Mesenteric fat pad (tissue), 1 donor: ENCODE results near the gene TLE3. TPM values are rescaled to one million over a fixed set of nuclear protein-coding genes. Genes with fewer than 3 reads are reported as not detected.
A peak's percentile ranks its signal among the peaks of the same experiment; 100 is the strongest.

Experiments used
- DNase-seq: peaks from one replicate; pipeline ENCODE4 v3.0.0-alpha.2; 2020; ENCODE audit warnings: low spot score
- total RNA-seq: library from RNA; stranded (reverse); fragmentation: NEBNext Ultra II Directional; extraction: Animal tissue kit (Norgen Biotek cat#: 25700); gene quantifications from one replicate; pipeline ENCODE4 v1.2.1, GENCODE V29; 2021
- donor health status: DM: yes; HTN: yes; CAD: no.

The TLE3 gene
- total RNA-seq, 1 donor from 2014 or later: 52.5 TPM

DNA sequence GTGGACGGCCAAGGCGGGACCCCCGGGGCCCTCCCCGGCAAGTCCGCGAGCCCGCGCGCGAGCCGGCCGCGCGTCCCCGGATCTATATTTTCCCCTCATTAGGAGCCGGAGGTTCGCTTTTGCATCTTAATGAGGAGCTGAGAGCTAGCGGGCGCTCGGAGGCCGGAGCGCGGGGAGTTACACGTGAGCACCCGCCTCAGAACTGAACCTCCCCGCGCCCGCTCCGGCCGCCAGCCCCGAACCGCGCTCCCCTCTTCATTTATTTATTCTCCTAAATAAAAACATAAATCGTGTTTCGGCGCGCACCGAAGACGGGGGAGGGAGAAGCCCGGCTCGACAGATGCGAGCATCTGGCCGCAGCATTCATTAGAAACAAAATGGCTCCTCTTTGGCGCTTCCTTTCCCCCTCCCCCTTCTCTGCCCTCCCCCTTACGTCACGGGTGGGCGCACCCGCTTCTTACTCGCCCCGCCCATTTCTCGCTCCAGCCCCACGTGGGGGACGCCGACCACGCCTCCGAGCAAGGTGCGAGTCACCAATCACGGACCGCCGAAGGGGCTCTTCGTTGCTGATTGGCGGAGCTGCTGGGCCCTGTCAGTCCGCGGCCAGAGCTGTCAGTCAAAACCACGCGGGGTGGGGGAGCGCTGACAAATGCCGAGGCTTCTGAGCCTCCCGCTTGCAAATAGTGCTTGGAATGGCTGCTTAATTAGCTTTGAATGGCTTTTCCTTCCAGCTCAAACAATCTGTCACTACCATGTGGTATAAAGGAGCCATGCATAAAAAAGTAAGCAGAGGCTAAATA, 1.6 kb upstream of the TLE3 start:
- peak; percentile 100 for DNase-seq

DNA sequence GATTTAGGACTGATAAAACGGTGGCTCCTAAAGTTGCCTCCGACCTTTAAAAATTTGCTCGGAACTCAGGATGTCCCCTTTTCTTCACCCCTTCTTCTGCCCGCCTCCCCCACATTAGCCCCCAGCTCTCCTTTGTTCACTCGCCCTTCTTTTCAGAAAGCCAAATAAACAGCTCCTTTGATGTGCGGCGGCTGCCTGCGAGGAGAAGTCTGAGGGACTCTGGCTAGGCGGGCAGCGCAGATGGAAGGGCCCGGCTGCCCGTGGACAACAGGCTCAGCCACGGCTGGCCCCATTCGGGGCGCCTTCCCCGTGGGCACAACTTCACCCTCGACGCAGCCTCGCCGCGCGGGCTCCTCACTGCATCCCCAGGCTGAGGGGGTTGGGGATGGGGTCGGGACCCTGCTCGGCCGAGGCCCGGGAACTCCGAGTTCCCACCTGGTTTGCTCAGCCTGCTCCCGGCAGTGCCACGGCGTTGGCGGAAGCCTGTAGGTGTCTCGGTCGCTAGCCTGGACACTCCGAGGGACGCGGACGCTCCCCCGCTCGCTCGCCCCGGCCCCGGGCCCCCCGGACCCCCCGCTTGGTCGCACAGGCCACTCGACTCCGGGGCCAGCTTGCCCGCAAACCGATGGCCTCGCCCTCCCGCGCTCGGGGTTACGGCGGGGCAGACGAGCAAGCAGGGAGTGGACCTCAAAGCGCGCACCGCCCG, 897 bp upstream of the TLE3 start:
- DNase-seq: no peak

DNA sequence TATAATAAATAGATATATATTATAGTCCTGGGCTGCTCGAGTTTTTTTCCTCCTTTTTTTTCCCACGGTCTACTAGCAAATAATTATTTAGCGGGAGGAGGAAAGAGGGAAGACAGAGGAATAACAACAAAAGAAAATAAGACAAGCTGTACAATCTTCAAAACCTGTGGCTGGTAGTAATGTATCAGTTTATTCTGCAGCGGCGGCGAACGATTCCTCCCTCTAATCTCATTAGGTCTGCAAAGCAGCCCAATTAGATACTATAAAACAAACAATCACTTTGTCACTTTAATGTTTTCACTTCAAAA, 390 bp upstream of the TLE3 start:
- no peak for DNase-seq

DNA sequence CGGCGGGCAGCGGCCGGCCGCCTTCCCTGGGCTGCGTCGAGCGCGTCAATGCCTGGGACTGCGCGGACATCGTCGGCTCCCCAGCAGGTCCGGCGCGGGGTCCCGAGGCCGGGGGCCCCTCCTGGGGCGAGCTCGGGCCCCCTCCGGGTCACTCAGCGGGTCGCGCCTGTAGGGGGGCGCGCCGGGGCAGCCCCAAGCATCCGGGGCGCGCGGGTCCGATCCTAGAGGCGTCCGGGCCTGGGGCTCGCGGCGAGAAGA, 725 bp downstream of the TLE3 start:
- DNase-seq: no peak

DNA sequence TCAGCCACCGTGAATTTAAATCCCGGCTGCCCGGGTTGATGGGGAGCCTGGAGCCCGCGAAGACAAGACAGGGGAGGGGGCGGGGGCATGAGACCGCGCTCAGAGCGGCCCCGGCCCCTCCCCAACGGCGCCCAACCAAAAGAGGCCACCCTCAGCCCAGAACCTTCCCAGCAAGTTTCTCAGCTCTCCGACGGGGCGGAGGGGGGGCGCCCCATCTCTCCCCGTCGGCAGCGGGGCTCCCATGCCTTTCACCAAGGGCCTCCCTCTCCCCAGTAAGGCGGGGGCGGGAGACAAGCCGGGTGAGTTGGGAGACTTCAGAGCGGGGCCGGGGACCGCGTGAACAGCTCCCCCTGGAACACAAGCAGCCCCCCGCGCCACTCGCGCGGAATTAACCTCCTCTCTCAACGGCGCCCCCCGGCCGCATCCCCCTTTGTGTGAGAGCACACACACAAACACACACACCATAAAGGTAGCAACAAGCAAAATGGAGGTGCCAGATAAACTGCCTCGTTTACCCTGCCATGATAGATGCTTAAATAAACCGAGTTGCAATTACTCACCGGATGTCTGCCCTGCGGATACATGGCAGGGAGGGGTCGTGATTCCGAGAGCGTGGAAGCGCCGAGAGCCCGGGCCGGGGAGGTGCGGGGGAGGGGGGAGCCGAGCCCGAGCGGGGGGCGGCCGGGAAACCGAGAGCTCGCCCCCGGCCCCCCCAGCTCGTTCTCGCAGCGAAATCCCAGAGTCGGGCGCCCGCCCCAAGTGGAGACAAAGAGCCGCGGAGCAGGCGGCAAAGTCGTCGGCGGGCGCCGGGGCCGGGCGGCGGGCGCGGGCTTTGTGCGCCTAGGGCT, 1.3 kb downstream of the TLE3 start:
- DNase-seq: no peak

DNA sequence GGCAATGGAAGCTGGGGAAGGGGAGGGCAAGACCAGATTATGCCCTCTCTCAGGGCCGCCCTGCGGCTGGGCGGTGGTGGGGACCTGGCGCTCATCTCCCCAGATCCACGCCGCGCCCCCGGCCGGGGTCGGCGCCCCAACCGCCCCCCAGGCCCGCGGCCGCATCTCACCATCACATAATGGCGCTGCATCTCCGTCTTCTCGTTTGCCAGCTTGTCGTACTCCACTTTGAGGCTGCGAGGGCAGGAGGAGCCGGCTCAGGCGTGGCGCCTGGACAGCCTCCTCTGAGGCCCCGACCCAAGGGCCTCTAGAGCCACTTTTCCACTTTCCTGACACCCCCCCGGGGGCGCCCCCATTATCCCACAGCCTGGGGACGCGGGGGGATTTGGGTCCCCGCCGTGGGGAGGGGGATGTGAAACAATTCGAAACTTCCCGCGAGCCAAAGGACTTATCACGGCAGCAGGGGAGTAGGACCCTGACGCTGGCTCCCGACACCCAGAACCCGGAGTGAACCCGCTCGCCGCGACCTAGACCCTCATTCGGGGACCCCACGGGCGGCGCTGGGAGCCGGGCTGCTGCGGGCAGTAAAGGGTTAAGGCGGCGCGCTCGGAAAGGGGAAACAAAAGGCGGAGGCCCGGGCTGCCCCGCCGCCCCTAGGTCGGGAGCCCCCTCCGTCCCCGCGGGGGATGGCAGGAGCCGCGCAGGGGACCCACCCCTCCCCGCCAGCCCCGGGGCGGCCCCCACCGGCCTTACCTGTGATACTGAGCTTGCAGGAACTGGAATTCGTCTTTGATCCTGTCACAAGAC, 2.1 kb downstream of the TLE3 start:
- no peak for DNase-seq

DNA sequence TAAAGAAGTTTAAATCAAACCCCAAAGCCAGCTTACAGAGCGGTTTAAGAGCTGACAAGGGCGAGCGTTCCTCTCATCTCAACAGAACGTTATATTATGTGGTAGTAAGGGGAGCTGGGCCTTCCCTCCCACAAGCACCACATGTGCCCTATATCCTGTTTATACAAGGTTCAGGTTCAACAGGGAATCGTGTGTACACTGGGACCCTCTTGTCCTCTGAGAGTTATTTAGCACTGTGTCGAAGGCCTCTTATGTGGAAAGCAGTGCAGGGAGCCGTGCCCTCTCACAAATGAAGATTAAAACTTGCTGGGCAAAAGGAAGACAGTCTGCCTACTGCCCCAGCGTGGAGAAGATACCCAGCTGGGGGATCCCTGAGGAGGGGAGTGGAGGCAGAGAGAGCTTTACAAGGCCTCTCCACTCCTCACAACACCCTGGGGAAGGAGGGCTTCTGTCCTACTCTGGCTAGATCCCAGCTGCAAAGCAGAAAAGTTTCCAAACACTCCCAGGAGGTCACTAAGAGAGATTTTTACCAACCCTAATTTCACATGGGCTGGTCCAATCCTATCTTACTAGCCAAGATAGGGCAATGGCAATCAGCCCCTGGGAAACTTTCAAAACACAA, 2.9 kb downstream of the TLE3 start:
- no peak for DNase-seq

DNA sequence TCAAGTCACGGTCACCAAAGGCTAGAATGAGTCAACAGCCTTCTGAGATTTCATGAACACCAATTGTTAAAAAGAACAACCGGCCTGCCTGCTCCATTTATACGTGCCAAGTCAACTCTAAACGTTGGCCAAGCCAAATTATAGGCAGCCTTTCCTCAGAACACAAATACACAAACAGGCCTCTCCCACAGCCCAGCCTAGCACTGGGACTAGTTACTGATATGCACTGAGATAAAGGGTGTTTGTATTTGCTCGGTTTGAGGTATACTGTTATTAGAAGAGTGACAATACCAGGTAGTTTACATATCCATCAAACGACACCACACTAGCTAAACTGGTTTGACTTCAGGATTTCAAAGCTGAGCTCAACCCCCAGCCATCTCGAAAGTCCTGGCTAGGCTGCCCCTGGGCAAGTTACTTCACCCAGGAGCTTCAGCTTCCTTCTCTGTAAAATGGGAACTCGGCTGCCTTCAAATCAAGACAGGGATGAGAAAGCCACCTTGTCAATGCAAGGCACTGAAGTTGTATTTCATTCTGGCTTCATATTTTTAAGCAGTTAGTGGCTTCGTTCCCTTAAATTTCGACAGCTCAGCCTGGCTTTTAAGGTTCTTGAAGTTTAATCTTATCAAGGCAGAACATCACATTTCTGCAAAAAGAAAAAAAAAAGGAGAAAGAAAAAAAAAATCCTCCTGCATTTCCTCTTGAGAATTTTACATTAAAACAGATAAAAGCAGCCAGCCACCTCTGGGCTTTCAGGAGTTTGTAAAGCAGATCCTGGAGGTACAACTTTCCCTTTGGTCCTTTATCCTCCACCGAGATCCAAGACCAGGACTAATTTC, 4.0 kb downstream of the TLE3 start:
- no peak for DNase-seq

DNA sequence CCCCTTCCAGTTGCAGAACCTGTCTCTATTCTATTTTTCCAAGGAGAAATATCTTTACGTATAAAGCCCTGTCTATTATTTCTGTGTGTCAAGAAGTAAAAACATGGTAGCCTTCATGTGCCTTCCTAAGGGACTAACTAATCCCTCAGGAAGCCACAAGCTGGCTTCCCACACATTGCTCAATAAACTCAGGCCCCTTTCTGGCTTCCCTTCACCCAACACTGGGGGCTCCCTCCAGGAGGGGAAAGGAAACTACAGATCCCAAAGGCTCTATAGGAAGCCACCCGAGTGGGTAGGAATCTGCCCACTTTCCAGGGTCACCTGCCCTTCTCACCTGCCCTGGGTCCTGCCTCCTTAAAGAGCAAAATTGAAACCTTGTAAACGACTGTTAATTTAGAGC, 4.6 kb downstream of the TLE3 start:
- DNase-seq: no peak

DNA sequence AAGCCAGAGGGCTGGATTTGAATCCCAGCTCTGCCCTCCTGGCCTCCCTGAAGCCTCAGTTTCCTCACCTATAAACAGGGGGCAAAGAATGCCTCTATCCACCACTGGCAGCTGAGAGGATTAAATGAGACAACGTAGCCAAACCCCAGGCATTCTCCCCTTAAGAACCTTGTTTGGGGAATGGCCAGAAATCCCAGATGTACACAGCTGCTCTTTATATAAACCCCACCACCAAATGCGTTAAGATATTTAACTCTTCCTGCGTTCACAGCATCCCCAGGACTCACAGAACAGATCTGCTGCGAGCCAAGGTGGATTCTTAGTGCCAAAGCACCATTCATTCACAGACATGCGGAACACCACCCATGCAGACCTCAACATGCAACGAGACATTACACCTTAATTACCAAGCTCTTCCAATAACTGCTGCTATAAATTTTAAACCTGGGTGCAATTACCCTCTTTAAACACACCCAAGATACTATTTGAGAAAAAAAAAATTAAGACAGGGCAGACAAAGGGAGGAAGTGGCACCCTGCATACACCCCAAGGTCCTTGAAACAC, 5.2 kb downstream of the TLE3 start:
- no peak for DNase-seq

DNA sequence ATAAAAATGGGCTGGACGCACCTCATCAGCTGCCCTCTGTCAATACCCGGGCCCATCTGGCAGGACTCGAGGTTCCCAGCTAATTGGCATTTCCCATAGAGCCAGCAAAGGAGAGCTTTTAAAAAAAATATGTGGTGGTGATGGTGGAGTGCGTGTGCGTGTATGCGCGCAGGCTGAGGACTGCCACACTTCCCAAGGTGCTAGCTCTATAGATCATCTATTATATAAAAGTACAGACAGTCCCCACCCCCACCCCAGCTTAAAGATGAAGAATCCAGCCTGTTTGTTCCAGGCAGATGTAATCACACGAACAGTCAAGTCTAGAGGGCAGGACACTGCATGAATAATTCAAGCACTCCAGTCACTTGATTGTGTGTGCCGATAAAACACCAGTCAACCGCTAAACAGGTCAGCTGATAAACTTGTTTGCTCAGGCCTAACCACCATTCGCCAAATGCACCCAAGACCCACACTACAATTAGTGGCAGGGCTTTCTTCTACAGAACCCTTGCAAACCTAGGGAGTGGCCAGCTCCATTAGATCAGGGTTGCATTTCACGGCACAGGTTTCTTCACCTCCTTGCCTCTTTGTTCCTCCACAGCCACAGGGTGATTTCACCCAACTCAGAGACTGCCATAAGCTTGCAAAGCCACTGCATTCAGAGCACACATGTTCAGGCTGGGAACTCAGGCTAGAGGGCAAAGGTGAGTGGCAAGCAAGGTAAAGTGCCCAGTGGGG, 5.8 kb downstream of the TLE3 start:
- DNase-seq: no peak

DNA sequence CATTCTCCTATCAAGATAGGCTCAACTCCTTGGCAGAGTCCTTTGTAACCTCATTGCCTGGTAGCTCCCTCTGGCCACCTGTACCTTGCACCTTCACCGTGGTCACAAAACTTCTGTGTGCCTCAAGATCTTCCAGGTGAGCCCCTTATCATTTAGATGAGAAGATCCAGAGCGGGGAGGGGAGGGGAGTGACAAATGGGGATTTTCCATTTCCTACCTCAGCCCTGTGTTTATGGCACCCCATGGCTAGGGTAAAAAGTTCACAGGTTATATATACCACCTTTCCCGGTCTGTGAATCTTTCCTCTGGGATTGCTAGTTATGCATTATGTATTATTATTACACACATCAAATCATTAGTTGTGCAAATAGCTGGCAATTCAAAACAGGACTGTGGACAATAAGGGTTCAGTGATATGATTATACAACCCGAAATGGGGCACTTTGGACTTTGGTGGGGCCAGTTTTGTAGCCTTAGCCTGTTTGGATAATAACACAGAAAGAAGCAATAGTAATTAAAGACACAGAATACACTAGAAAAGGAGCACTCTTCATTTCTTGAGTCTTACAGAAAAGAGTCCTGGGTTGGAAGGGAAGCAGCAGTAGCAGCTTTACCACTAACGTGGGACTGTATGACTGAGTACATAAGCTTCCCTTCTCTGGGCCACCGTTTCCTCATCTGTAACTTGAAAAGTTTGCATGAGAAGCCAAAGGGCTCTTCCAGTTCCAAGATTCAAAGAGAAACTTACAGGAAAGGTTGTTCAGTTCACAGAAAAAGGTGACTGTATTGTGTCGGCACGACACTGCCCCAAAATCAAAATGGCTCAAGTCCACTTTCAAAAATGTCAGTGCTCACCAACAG, 7.1 kb downstream of the TLE3 start:
- DNase-seq: no peak

DNA sequence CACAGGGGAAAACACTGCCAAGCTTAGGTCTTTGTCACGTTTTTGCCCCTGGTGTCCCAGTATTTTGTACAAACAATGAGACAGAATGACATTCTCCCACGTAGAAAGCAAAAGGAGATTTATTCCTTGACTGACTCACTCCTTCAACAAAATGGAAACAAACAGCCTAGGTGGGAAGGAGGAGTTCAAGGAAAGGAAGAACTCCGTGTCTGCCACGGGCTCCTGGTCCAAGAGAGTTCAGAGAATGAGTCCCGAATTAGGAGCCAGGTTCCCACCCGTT, 8.1 kb downstream of the TLE3 start:
- DNase-seq: no peak

DNA sequence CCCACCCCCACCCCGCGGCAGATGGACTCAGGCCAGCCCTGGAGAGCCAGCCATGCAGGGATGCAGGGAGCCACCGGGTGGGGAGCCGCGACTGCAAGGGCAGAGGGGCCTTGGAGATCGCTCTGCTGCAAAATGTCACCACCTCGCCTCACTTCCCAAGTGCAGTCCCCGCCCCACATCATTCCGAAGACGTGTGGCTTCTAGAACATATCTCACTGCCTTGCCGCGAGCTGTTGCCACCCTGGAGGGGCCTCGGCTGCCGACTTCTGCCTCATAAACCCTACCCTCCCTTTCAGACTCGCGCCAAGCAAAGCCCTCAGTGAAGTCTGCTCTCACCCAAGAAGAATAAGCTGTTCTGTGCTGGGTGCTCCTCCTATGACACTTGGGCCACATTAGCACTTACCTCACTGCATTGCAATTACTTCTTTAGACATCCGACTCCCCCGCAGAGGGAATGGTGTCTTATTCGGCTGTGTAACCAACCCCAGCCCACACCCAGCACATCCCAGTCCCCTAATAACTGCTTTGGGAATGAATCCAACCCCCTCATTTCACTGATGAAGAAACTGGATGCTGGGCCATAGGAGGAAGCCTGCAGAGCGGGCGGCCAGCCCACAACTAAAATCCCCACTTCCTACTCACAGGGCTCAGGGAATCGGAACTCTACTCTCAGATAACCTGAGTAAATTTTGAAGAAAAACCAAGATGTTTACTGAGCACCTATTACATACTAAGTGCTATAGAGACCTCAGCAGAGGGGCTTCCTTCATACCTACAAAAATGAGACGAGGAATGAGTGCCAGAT, 8.6 kb downstream of the TLE3 start:
- DNase-seq: no peak

DNA sequence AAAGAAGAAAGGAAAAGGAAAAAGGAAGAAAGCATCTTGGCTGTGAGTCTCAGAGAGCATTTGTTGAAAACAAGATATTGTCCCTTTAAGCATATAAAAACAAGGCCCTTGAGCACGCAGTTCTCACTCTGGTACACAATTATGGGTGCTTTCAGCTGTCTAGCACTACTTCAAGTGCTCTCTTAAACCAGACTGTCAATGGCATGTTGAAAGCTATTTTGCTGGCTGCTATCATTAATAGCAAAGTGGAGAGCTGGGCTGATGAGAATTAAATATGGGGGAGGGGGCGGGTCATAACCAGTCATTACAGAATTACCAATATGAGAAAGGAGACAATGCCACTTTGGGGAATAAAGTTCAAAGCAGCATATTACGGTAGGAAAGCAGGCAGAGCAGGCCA, 9.3 kb downstream of the TLE3 start:
- no peak for DNase-seq

DNA sequence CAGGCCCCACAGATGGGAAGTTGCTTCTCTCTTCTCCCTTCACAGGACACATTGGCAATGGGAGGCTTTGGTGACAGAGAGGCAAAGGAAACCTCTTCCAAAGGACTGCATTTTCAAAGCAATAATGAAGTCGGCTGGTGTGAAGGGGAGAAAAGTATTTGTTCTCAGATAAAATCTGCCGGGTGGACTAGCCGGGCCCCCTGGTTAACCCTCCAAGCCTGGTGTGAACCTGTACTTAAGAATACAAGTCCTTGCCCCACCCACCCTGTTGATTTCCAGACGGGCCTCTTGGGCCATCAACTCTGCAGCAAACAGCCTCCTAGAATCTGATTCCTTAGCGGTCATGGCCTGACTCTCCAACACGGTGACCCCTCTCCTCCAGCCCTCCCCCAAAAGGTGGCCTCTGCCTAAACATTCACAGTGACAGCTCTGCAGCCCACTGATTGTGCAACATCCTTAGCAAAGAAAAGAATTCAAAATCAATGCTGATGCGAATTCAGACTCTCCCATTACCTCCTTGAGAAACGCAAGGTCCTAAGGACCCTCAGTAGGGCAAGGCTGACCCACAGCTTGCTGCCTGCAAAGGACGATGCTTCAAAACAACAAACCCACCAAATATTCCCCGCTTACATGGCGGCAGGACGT, 9.9 kb downstream of the TLE3 start:
- no peak for DNase-seq

DNA sequence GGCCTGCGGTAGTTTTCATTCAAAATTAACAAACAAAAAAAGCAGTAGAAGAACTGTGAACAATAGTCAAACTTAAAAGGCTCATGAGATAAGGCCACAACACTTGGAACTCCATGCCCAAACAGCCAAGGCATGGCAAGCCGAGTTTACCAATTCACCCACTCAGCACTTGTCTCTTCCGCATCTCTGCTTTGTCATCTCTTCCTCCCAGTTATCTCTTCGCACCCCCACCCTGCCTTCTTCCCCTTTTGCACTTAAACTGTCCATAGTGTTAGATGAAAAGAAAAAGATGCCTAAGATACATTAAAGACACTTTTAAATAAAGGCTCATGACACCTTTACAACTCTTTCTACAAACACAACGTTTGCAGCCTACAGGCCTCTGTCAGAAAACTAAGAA, 11.1 kb downstream of the TLE3 start:
- DNase-seq: no peak
